Fibroblast of lung (primary cell): ENCODE results near the gene NEMF. TPM values are rescaled to one million over a fixed set of nuclear protein-coding genes. Genes with fewer than 3 reads are reported as not detected.
"Not testable (repeated sequence)": the region's sequence is repeated elsewhere in the genome, so short reads cannot be mapped to it uniquely, and the experiment has no call there.

Experiments used
- DNase-seq, 2 donors: peaks; one replicate each; pipeline versions ENCODE4 v3.0.0 to v3.0.0-alpha.2; 2010; ENCODE audit warnings: low read depth in 2 of 2
- H2AFZ ChIP-seq: 2 replicates; pipeline ENCODE4 v1.5.1; 2012; ENCODE audit warnings: low read length, control low read depth, inconsistent platforms
- H3K27ac ChIP-seq: 2 replicates; pipeline ENCODE4 v1.5.1; 2011; ENCODE audit warnings: low read length, control low read depth; ENCODE audit not compliant: insufficient read depth
- H3K27me3 ChIP-seq: 2 replicates; pipeline ENCODE4 v1.5.1; 2011; ENCODE audit warnings: mild to moderate bottlenecking, low read length; ENCODE audit not compliant: control insufficient read depth, insufficient read depth
- H3K36me3 ChIP-seq: 2 replicates; pipeline ENCODE4 v1.5.1; 2011; ENCODE audit warnings: low read length; ENCODE audit not compliant: control insufficient read depth, insufficient read depth
- H3K4me1 ChIP-seq: 2 replicates; pipeline ENCODE4 v1.5.1; 2011; ENCODE audit warnings: low read length; ENCODE audit not compliant: control insufficient read depth, insufficient read depth; ENCODE audit errors: extremely low read depth
- H3K4me2 ChIP-seq: 2 replicates; pipeline ENCODE4 v1.5.1; 2011; ENCODE audit warnings: low read length, control low read depth; ENCODE audit not compliant: insufficient read depth; ENCODE audit errors: extremely low read depth
- H3K4me3 ChIP-seq, 4 experiments: fragments of 200-600 bp in 1 of 4; sonication (generic) in 1 of 4; replicated peaks in 1 of 4; 2 replicates each; pipeline ENCODE4 v1.5.1; 2011 to 2016; ENCODE audit warnings: low read length in 4 of 4, low read depth in 3 of 4, mild to moderate bottlenecking in 3 of 4, control low read depth in 2 of 4, inconsistent platforms in 1 of 4, mixed read lengths in 1 of 4; ENCODE audit not compliant: insufficient read depth in 1 of 4; ENCODE audit errors: control extremely low read depth in 1 of 4
- H3K79me2 ChIP-seq: 2 replicates; pipeline ENCODE4 v1.5.1; 2012; ENCODE audit warnings: mild to moderate bottlenecking, low read length, inconsistent platforms; ENCODE audit not compliant: control insufficient read depth, insufficient read depth
- H3K9ac ChIP-seq: 2 replicates; pipeline ENCODE4 v1.5.1; 2011; ENCODE audit warnings: mild to moderate bottlenecking, low read length, control low read depth; ENCODE audit not compliant: insufficient read depth
- H3K9me3 ChIP-seq: 2 replicates; pipeline ENCODE4 v1.5.1; 2012; ENCODE audit warnings: low read depth, low read length; ENCODE audit not compliant: control insufficient read depth, insufficient read depth
- H4K20me1 ChIP-seq: 2 replicates; pipeline ENCODE4 v1.5.1; 2011; ENCODE audit warnings: low read length; ENCODE audit not compliant: control insufficient read depth, insufficient read depth; ENCODE audit errors: extremely low read depth
- EZH2 ChIP-seq: IDR thresholded peaks from 2 replicates; pipeline ENCODE4 v1.5.1; 2012; ENCODE audit warnings: low read length, control low read depth, mild to moderate bottlenecking; ENCODE audit errors: missing control alignments
- polyA plus RNA-seq, 2 donors: library from polyadenylated mRNA; depleted of rRNA in 1 of 2; stranded (reverse) in 1 of 2; unstranded in 1 of 2; fragments of >200 nt; gene quantifications; 2 replicates each; pipeline ENCODE4 v1.2.1, GENCODE V29; 2011 to 2012; ENCODE audit warnings: missing spikeins in 1 of 2
- total RNA-seq: library from RNA; depleted of rRNA; stranded (reverse); fragments of >200 nt; gene quantifications from 2 replicates; pipeline ENCODE4 v1.2.1, GENCODE V29; 2014
- TF ChIP-seq, protein P1 (sequence below), 2 donors: IDR thresholded peaks in 1 of 2; conservative IDR thresholded peaks in 1 of 2; 1 replicate in 1 of 2; 2 replicates in 1 of 2; pipeline ENCODE4 v1.5.1; 2011 to 2012; ENCODE audit warnings: low read length in 2 of 2, control low read depth in 1 of 2, inconsistent platforms in 1 of 2, low read depth in 1 of 2, mild to moderate bottlenecking in 1 of 2

NEMF gene
- total and polyA plus RNA-seq, 2 donors (not counting 1 experiment from before 2014, with no cell fraction given) = 39.5 to 68.9 TPM

DNA sequence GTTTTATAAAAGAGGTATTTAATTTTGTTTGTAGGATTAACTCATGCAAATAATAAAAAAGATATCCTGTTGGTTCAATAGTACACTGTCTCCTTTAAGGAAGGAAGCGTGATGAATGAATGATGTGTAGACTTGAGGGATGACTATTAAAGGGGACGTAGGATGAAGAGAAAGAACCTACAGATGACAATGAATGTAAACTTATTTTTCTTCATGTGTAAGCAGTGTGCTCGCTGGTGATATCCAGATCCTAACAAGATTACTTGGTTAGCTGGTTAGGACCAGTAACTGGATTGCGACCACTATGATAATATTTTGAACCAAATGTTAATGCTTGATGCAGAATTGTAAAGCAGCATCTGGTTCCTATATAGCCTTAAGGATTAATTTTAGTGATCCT is 42.9 kb upstream of the NEMF start:
- Histone ChIP-seq H3K27ac (peak overlapping the region; percentile 25), H3K9ac (peak overlapping the region; percentile 97), H3K36me3 (peaks cover 6% of the 10 kb centered on the region), H3K4me3 (peak overlapping the region; percentile 73 to 97 (median 94)), H3K9me3 (no peaks in the 10 kb centered on the region), H3K79me2 (peaks cover 57% of the 10 kb centered on the region), H3K4me2 (peak overlapping the region; percentile 92), H4K20me1 (peaks cover 2% of the 10 kb centered on the region), H3K4me1 (peaks cover 8% of the 10 kb centered on the region), H2AFZ (no peak overlapping the region), H3K27me3 (no peaks in the 10 kb centered on the region)
- no peak for DNase-seq
- TF ChIP-seq EZH2 = no peak
- TF ChIP-seq, protein P1, sequence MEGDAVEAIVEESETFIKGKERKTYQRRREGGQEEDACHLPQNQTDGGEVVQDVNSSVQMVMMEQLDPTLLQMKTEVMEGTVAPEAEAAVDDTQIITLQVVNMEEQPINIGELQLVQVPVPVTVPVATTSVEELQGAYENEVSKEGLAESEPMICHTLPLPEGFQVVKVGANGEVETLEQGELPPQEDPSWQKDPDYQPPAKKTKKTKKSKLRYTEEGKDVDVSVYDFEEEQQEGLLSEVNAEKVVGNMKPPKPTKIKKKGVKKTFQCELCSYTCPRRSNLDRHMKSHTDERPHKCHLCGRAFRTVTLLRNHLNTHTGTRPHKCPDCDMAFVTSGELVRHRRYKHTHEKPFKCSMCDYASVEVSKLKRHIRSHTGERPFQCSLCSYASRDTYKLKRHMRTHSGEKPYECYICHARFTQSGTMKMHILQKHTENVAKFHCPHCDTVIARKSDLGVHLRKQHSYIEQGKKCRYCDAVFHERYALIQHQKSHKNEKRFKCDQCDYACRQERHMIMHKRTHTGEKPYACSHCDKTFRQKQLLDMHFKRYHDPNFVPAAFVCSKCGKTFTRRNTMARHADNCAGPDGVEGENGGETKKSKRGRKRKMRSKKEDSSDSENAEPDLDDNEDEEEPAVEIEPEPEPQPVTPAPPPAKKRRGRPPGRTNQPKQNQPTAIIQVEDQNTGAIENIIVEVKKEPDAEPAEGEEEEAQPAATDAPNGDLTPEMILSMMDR (conservative IDR thresholded peaks at IDR 0.05 in 1 of 2, IDR thresholded peaks at IDR 0.05 in 1 of 2; ENCODE audit: low read depth in 1 of 2, low read length in 2 of 2) = no peak

DNA sequence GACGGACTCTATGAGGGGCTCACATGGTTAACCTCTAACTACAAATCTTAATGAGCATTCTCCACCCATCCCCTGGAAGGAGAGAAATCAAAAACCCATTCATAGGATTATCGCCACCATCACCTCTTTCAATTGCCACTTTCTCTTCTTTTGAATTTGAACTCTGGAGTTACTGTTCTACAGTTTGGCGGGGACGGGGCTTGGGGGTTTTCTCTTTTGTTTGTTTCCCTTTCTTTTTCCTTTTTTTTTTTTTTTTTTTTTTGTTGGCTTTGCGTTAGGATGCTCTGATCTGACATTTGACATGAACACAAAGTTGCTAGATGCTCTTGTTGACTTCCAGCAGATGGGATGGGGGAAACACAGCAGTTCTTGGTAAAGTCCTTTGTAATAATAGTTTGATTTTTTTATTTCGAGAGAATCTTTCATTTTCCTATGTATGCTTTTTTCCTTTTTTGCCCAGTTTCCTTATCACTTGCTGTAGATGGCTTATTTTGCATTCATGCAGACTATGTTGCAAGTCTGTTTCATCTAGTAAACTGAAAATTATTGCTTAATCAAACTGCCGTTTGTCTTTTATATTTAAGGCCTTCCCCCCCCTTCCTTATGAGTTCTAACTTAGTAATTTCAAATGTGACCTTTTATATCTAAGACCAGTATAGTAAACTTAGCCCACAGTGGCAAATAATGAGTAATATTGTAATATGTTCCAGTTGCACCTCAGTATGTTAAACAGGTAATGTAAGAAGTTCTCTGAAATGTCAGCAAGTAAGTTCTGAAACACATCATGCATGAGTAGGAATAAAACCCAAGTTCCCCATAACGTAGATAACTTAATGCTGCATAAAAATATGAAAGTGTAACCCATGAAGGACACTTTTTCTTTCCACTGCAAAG is 41.9 kb upstream of the NEMF start:
- H3K36me3 ChIP-seq, H3K27me3 ChIP-seq, H3K9me3 ChIP-seq, H2AFZ ChIP-seq, H3K4me1 ChIP-seq, H4K20me1 ChIP-seq, DNase-seq: not testable (repeated sequence)
- Histone ChIP-seq H3K4me3 (peak overlapping the region; percentile 73 to 97 (median 94)), H3K27ac (peak overlapping the region; percentile 100), H3K79me2 (peaks cover 57% of the 10 kb centered on the region), H3K4me2 (peak overlapping the region; percentile 92), H3K9ac (peak overlapping the region; percentile 97)

DNA sequence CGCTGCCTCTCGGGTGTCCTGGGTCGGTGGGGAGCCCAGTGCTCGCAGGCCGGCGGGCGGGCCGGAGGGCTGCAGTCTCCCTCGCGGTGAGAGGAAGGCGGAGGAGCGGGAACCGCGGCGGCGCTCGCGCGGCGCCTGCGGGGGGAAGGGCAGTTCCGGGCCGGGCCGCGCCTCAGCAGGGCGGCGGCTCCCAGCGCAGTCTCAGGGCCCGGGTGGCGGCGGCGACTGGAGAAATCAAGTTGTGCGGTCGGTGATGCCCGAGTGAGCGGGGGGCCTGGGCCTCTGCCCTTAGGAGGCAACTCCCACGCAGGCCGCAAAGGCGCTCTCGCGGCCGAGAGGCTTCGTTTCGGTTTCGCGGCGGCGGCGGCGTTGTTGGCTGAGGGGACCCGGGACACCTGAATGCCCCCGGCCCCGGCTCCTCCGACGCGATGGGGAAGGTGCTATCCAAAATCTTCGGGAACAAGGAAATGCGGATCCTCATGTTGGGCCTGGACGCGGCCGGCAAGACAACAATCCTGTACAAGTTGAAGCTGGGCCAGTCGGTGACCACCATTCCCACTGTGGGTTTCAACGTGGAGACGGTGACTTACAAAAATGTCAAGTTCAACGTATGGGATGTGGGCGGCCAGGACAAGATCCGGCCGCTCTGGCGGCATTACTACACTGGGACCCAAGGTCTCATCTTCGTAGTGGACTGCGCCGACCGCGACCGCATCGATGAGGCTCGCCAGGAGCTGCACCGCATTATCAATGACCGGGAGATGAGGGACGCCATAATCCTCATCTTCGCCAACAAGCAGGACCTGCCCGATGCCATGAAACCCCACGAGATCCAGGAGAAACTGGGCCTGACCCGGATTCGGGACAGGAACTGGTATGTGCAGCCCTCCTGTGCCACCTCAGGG is 41.0 kb upstream of the NEMF start:
- DNase-seq = peak; percentile 37 to 42
- H2AFZ ChIP-seq = no peak overlapping the region
- no peaks in the 10 kb centered on the region for H3K27me3 ChIP-seq
- H3K79me2 ChIP-seq = peaks cover 56% of the 10 kb centered on the region
- no peak for TF ChIP-seq EZH2
- TF ChIP-seq, protein P1 (conservative IDR thresholded peaks at IDR 0.05 in 1 of 2, IDR thresholded peaks at IDR 0.05 in 1 of 2; ENCODE audit: low read depth in 1 of 2, low read length in 2 of 2) = no peak
- H3K36me3 ChIP-seq = peaks cover 6% of the 10 kb centered on the region
- H3K9ac ChIP-seq = peak overlapping the region; percentile 97
- peaks cover 2% of the 10 kb centered on the region for H4K20me1 ChIP-seq
- peak overlapping the region; percentile 100 for H3K27ac ChIP-seq
- H3K4me2 ChIP-seq = peak overlapping the region; percentile 92
- H3K9me3 ChIP-seq = no peaks in the 10 kb centered on the region
- peak overlapping the region; percentile 73 to 97 (median 94) for H3K4me3 ChIP-seq
- peaks cover 8% of the 10 kb centered on the region for H3K4me1 ChIP-seq
